ENCODE results near the gene LCE1F.

LCE1F gene, protein sequence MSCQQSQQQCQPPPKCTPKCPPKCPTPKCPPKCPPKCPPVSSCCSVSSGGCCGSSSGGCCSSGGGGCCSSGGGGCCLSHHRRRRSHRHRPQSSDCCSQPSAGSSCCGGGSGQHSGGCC

GRCh38 chr1:152774875-152775274 lies at the start of gene LCE1F:
Gene LCE1F (plus strand): TSS chr1:152775140. CDS start chr1:152776372, 1,232 bp downstream.
- H3K27me3 Mint-ChIP-seq: peaks cover 34% of the 10 kb centered on the region
- H3K4me3 Mint-ChIP-seq: no peak within 1 kb of the TSS
- DNase-seq: no peak
- H3K9me3 Mint-ChIP-seq: no peaks in the 10 kb centered on the region
- no peak within 1 kb of the TSS for H3K27ac Mint-ChIP-seq
- H3K36me3 Mint-ChIP-seq (ENCODE audit: low read depth): no peaks in the 10 kb centered on the region
- H3K4me1 Mint-ChIP-seq (ENCODE audit: low read depth): no peaks in the 10 kb centered on the region

GRCh38 chr1:152725261-152725660 lies 49.7 kb upstream of the LCE1F start:
- no peaks in the 10 kb centered on the region for H3K4me1 Mint-ChIP-seq (ENCODE audit: low read depth)
- H3K9me3 Mint-ChIP-seq: no peaks in the 10 kb centered on the region
- DNase-seq: no peak
- H3K4me3 Mint-ChIP-seq: no peak overlapping the region
- no peak overlapping the region for H3K27ac Mint-ChIP-seq
- peaks cover 13% of the 10 kb centered on the region for H3K27me3 Mint-ChIP-seq
- H3K36me3 Mint-ChIP-seq (ENCODE audit: low read depth): no peaks in the 10 kb centered on the region

DNA sequence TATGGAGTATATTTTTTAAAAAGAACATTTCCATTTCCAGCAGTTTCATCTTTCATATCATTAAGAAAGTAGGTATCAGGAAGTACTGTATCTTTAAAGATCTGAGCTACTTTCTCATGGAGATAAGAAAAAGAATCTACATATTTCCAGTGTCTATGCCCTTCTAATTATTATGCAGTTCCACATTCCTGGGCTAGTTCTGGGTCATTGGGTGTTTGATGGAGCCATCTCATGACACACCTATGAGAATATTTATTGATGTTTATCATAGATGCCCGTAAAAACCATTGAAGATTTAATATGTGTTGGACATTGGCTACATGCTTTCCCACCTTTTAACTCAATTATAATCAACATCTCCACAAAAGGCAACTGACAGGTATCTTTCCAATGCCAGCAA lies 46.0 kb upstream of the LCE1F start:
- H3K27me3 Mint-ChIP-seq: peaks cover 19% of the 10 kb centered on the region
- no peak overlapping the region for H3K27ac Mint-ChIP-seq
- no peaks in the 10 kb centered on the region for H3K9me3 Mint-ChIP-seq
- DNase-seq: no peak
- no peaks in the 10 kb centered on the region for H3K4me1 Mint-ChIP-seq (ENCODE audit: low read depth)
- no peak overlapping the region for H3K4me3 Mint-ChIP-seq
- no peaks in the 10 kb centered on the region for H3K36me3 Mint-ChIP-seq (ENCODE audit: low read depth)

GRCh38 chr1:152735648-152736047 lies 39.3 kb upstream of the LCE1F start:
- Mint-ChIP-seq H3K27me3 (peaks cover 21% of the 10 kb centered on the region), H3K36me3 (ENCODE audit: low read depth) (no peaks in the 10 kb centered on the region), H3K9me3 (no peaks in the 10 kb centered on the region), H3K4me1 (ENCODE audit: low read depth) (no peaks in the 10 kb centered on the region), H3K4me3 (no peak overlapping the region), H3K27ac (no peak overlapping the region)
- DNase-seq: no peak

GRCh38 chr1:152737997-152738396 lies 36.9 kb upstream of the LCE1F start:
- Mint-ChIP-seq H3K27me3 (peaks cover 27% of the 10 kb centered on the region), H3K27ac (no peak overlapping the region), H3K9me3 (no peaks in the 10 kb centered on the region), H3K36me3 (ENCODE audit: low read depth) (no peaks in the 10 kb centered on the region), H3K4me3 (no peak overlapping the region), H3K4me1 (ENCODE audit: low read depth) (no peaks in the 10 kb centered on the region)
- no peak for DNase-seq

GRCh38 chr1:152739841-152740240 lies 35.1 kb upstream of the LCE1F start:
- H3K36me3 Mint-ChIP-seq (ENCODE audit: low read depth): no peaks in the 10 kb centered on the region
- no peaks in the 10 kb centered on the region for H3K9me3 Mint-ChIP-seq

DNA sequence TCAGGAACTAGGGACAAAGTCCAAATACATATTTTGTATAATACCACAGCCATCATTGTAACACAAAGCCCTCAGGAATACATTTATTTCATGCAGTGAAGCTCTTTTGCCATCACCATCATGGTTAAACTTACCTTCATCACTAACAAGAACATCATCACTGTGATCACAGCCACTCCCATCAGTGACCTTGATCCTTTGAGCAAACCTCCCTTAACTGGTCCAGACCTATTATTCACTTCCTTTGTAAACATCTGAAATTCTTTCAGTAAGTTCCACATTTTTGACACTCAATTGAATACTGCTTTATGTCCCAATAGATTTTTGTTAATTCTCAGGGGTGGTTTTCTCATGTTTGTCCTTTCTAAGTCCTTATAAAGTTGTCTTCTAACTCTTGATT lies 33.3 kb upstream of the LCE1F start:
- H3K4me1 Mint-ChIP-seq (ENCODE audit: low read depth): no peaks in the 10 kb centered on the region
- H3K27ac Mint-ChIP-seq: no peak overlapping the region
- H3K4me3 Mint-ChIP-seq: no peak overlapping the region
- H3K27me3 Mint-ChIP-seq: peaks cover 36% of the 10 kb centered on the region
- no peaks in the 10 kb centered on the region for H3K9me3 Mint-ChIP-seq
- DNase-seq: no peak
- H3K36me3 Mint-ChIP-seq (ENCODE audit: low read depth): no peaks in the 10 kb centered on the region

More at GRCh38 chr1:152739841-152740240, 35.1 kb upstream of the LCE1F start:
- DNase-seq: no peak
- Mint-ChIP-seq H3K27me3 (peaks cover 30% of the 10 kb centered on the region), H3K27ac (no peak overlapping the region), H3K4me3 (no peak overlapping the region), H3K4me1 (ENCODE audit: low read depth) (no peaks in the 10 kb centered on the region)

- no peaks in the 10 kb centered on the region for H3K4me1 Mint-ChIP-seq (ENCODE audit: low read depth)
- no peak overlapping the region for H3K4me3 Mint-ChIP-seq
- no peaks in the 10 kb centered on the region for H3K9me3 Mint-ChIP-seq
- no peaks in the 10 kb centered on the region for H3K36me3 Mint-ChIP-seq (ENCODE audit: low read depth)
- peaks cover 39% of the 10 kb centered on the region for H3K27me3 Mint-ChIP-seq
- H3K27ac Mint-ChIP-seq: no peak overlapping the region
- no peak for DNase-seq
Observed at GRCh38 chr1:152743371-152744145, 31.4 kb upstream of the LCE1F start.

GRCh38 chr1:152745289-152745704 lies 29.6 kb upstream of the LCE1F start:
- no peaks in the 10 kb centered on the region for H3K4me1 Mint-ChIP-seq (ENCODE audit: low read depth)

GRCh38 chr1:152745765-152746444 lies 29.0 kb upstream of the LCE1F start:
- Mint-ChIP-seq H3K4me1 (ENCODE audit: low read depth) (no peaks in the 10 kb centered on the region), H3K36me3 (ENCODE audit: low read depth) (no peaks in the 10 kb centered on the region), H3K27me3 (peaks cover 46% of the 10 kb centered on the region), H3K9me3 (no peaks in the 10 kb centered on the region), H3K27ac (no peak overlapping the region), H3K4me3 (no peak overlapping the region)
- DNase-seq: no peak

More at GRCh38 chr1:152745289-152745704, 29.6 kb upstream of the LCE1F start:
- peaks cover 41% of the 10 kb centered on the region for H3K27me3 Mint-ChIP-seq
- H3K9me3 Mint-ChIP-seq: no peaks in the 10 kb centered on the region
- no peaks in the 10 kb centered on the region for H3K36me3 Mint-ChIP-seq (ENCODE audit: low read depth)
- DNase-seq: no peak
- H3K27ac Mint-ChIP-seq: no peak overlapping the region
- H3K4me3 Mint-ChIP-seq: no peak overlapping the region

DNA sequence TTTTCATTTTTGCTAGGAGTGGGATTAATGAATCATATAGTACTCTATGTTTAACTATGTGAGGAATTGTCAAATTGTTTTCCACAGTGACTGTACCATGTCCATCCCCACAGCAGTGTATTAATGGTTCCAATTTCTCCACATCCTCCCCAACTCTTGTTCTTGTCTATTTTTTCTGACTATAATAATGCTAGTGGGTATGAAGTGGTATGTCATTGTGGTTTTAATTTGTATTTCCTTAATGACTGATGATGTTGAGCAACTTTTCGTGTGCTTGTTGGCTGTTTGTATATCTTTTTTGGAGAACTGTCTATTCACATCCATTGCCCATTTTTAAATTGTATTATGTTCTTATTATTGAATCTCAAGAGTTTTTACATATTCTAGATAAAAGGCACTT lies 27.1 kb upstream of the LCE1F start:
- Mint-ChIP-seq H3K4me3 (no peak overlapping the region), H3K36me3 (ENCODE audit: low read depth) (no peaks in the 10 kb centered on the region), H3K4me1 (ENCODE audit: low read depth) (no peaks in the 10 kb centered on the region), H3K27ac (no peak overlapping the region), H3K27me3 (peaks cover 41% of the 10 kb centered on the region), H3K9me3 (no peaks in the 10 kb centered on the region)
- DNase-seq: no peak

- H3K36me3 Mint-ChIP-seq (ENCODE audit: low read depth): no peaks in the 10 kb centered on the region
- no peak overlapping the region for H3K27ac Mint-ChIP-seq
- no peak overlapping the region for H3K4me3 Mint-ChIP-seq
- no peaks in the 10 kb centered on the region for H3K9me3 Mint-ChIP-seq
- H3K27me3 Mint-ChIP-seq: peaks cover 41% of the 10 kb centered on the region
- no peaks in the 10 kb centered on the region for H3K4me1 Mint-ChIP-seq (ENCODE audit: low read depth)
- no peak for DNase-seq
Observed at GRCh38 chr1:152752225-152752624, 22.7 kb upstream of the LCE1F start.

GRCh38 chr1:152753586-152753985 lies 21.4 kb upstream of the LCE1F start:
- H3K9me3 Mint-ChIP-seq: no peaks in the 10 kb centered on the region
- H3K27me3 Mint-ChIP-seq: peaks cover 40% of the 10 kb centered on the region
- no peaks in the 10 kb centered on the region for H3K36me3 Mint-ChIP-seq (ENCODE audit: low read depth)
- H3K4me3 Mint-ChIP-seq: no peak overlapping the region
- H3K4me1 Mint-ChIP-seq (ENCODE audit: low read depth): no peaks in the 10 kb centered on the region
- no peak overlapping the region for H3K27ac Mint-ChIP-seq
- no peak for DNase-seq

- H3K27ac Mint-ChIP-seq: no peak overlapping the region
- DNase-seq: no peak
- no peaks in the 10 kb centered on the region for H3K36me3 Mint-ChIP-seq (ENCODE audit: low read depth)
- H3K9me3 Mint-ChIP-seq: no peaks in the 10 kb centered on the region
- no peak overlapping the region for H3K4me3 Mint-ChIP-seq
- peaks cover 38% of the 10 kb centered on the region for H3K27me3 Mint-ChIP-seq
- no peaks in the 10 kb centered on the region for H3K4me1 Mint-ChIP-seq (ENCODE audit: low read depth)
Observed at GRCh38 chr1:152756872-152757271, 18.1 kb upstream of the LCE1F start.

DNA sequence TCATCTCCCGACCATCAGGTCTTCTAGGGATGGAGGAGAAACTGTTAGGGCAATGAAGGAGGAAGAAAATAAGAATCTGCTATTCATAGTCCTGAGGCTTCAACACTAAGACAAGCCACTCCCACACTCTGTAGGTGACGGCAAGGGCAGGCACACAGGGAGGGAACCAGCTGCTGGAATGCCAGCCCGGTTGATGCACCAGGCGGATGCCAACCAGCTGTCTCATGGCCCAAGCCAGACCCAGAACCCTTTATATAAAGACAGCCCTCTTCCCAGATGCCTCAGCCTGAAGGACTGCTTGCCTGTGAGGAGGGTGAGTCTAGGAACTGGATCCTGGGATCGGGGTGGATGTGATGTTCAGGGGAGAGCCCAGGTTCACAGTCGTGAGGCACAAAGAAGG lies 17.2 kb upstream of the LCE1F start, which contains the start of gene KPRP:
KPRP (plus strand) TSS at position 279 of the 400 bp plus-strand sequence. CDS start 1,564 bp downstream, outside the sequence.
- H3K36me3 Mint-ChIP-seq (ENCODE audit: low read depth): no peaks in the 10 kb centered on the region
- no peaks in the 10 kb centered on the region for H3K4me1 Mint-ChIP-seq (ENCODE audit: low read depth)
- H3K9me3 Mint-ChIP-seq: no peaks in the 10 kb centered on the region
- H3K27ac Mint-ChIP-seq: no peak within 1 kb of the TSS
- no peak for DNase-seq
- H3K4me3 Mint-ChIP-seq: no peak within 1 kb of the TSS
- H3K27me3 Mint-ChIP-seq: peaks cover 38% of the 10 kb centered on the region
